HL-60 (cell line): ENCODE data around the gene CCL27.

Experiments
- GABPA ChIP-seq: IDR thresholded peaks from 2 replicates; pipeline ENCODE4 v1.6.1; 2012; ENCODE audit warnings: low read depth
- POLR2AphosphoS5 ChIP-seq: IDR thresholded peaks from 2 replicates; pipeline ENCODE4 v1.6.1; 2012; ENCODE audit warnings: low read depth
- SPI1 ChIP-seq: IDR thresholded peaks from 2 replicates; pipeline ENCODE4 v1.6.1; 2012; ENCODE audit warnings: low read depth, mild to moderate bottlenecking, borderline replicate concordance
- TF ChIP-seq, protein P1 (sequence below): IDR thresholded peaks from one replicate; pipeline ENCODE4 v1.5.1; 2011; ENCODE audit warnings: low read length, control low read depth, inconsistent platforms; ENCODE audit not compliant: insufficient read depth
- TF ChIP-seq, protein P2 (sequence below): IDR thresholded peaks from 2 replicates; pipeline ENCODE4 v1.6.1; 2012; ENCODE audit warnings: low read depth; ENCODE audit not compliant: insufficient replicate concordance

DNA sequence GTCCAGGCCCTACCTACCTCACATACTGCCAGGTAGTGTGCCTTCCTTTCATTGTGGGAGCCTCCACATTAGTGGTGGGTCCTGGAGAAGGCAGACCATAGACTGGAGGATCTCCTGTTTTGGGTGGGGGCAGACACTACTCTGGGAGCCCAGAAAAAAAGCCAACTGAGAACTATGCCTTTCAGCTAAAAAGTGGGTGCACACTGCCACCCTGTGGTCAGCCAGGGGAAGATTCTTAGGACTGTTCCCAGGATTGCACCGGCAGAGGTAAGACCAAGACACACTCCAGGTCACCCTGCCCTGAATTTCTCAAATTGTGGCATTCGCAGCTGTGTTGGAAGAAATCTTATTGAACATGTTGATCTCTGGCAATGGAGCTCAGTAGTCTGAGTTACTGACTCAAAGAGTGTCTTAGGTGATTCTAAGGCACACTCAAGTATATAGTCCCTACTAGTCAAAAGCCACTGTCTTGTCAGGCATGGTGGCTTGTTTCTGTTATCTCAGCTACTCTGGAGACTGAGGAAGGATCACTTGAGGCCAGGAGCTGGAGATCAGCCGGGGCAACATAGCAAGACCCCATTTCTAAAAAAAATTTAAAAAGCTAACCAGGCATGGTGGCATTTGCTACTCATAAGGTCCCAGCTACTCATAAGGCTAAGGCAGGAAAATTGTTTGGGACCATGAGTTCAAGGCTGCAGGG, 28.5 kb downstream of the CCL27 start:
- TF ChIP-seq, protein P1, sequence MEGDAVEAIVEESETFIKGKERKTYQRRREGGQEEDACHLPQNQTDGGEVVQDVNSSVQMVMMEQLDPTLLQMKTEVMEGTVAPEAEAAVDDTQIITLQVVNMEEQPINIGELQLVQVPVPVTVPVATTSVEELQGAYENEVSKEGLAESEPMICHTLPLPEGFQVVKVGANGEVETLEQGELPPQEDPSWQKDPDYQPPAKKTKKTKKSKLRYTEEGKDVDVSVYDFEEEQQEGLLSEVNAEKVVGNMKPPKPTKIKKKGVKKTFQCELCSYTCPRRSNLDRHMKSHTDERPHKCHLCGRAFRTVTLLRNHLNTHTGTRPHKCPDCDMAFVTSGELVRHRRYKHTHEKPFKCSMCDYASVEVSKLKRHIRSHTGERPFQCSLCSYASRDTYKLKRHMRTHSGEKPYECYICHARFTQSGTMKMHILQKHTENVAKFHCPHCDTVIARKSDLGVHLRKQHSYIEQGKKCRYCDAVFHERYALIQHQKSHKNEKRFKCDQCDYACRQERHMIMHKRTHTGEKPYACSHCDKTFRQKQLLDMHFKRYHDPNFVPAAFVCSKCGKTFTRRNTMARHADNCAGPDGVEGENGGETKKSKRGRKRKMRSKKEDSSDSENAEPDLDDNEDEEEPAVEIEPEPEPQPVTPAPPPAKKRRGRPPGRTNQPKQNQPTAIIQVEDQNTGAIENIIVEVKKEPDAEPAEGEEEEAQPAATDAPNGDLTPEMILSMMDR, result peak; percentile 77
- TF ChIP-seq POLR2AphosphoS5 (no peak), SPI1 (no peak), GABPA (no peak)
- TF ChIP-seq, protein P2, sequence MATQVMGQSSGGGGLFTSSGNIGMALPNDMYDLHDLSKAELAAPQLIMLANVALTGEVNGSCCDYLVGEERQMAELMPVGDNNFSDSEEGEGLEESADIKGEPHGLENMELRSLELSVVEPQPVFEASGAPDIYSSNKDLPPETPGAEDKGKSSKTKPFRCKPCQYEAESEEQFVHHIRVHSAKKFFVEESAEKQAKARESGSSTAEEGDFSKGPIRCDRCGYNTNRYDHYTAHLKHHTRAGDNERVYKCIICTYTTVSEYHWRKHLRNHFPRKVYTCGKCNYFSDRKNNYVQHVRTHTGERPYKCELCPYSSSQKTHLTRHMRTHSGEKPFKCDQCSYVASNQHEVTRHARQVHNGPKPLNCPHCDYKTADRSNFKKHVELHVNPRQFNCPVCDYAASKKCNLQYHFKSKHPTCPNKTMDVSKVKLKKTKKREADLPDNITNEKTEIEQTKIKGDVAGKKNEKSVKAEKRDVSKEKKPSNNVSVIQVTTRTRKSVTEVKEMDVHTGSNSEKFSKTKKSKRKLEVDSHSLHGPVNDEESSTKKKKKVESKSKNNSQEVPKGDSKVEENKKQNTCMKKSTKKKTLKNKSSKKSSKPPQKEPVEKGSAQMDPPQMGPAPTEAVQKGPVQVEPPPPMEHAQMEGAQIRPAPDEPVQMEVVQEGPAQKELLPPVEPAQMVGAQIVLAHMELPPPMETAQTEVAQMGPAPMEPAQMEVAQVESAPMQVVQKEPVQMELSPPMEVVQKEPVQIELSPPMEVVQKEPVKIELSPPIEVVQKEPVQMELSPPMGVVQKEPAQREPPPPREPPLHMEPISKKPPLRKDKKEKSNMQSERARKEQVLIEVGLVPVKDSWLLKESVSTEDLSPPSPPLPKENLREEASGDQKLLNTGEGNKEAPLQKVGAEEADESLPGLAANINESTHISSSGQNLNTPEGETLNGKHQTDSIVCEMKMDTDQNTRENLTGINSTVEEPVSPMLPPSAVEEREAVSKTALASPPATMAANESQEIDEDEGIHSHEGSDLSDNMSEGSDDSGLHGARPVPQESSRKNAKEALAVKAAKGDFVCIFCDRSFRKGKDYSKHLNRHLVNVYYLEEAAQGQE, result no peak
